ENCODE measurements around the gene FOXL2NB.

- no peak for TF ChIP-seq CTCF (IDR thresholded peaks at IDR 0.05)
- TF ChIP-seq POLR2A (IDR thresholded peaks at IDR 0.05): no peak
Observed at GRCh38 chr3:138901567-138901966, 45.5 kb upstream of the FOXL2NB start.
